Hindlimb muscle (tissue), 1 donor: Measurements from ENCODE around the gene ENG. TPM values are rescaled to one million over a fixed set of nuclear protein-coding genes. Genes with fewer than 3 reads are reported as not detected.
"Not testable (repeated sequence)": the region's sequence is repeated elsewhere in the genome, so short reads cannot be mapped to it uniquely, and the experiment has no call there.

ENCODE experiments used
- DNase-seq: peaks from one replicate; pipeline ENCODE4 v3.0.0-alpha.2; 2013
- polyA plus RNA-seq: library from polyadenylated mRNA; unstranded; fragments of 120-200 nt; gene quantifications from one replicate; pipeline ENCODE4 v1.2.1, GENCODE V29; 2013; ENCODE audit not compliant: insufficient read length

The ENG gene
- polyA plus RNA-seq, 1 donor = 71.6 TPM

DNA sequence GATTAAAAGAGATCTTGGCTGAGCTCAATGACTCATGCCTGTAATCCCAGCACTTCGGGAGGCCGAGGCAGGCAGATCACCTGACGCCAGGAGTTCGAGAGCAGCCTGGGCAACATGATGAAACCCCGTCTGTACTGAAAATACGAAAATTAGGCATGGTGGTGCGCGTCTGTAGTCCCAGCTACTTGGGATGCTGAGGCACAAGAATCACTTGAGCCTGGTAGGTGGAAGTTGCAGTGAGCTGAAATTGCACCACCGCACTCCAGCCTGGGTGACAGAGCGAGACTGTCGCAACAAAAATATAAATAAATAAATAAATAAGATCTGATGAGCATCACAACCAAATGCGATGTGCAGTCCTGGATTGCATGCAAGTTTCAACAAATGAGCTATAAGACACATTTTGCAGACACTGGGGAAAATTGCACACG lies 8.7 kb upstream of the ENG start:
- no peak for DNase-seq

DNA sequence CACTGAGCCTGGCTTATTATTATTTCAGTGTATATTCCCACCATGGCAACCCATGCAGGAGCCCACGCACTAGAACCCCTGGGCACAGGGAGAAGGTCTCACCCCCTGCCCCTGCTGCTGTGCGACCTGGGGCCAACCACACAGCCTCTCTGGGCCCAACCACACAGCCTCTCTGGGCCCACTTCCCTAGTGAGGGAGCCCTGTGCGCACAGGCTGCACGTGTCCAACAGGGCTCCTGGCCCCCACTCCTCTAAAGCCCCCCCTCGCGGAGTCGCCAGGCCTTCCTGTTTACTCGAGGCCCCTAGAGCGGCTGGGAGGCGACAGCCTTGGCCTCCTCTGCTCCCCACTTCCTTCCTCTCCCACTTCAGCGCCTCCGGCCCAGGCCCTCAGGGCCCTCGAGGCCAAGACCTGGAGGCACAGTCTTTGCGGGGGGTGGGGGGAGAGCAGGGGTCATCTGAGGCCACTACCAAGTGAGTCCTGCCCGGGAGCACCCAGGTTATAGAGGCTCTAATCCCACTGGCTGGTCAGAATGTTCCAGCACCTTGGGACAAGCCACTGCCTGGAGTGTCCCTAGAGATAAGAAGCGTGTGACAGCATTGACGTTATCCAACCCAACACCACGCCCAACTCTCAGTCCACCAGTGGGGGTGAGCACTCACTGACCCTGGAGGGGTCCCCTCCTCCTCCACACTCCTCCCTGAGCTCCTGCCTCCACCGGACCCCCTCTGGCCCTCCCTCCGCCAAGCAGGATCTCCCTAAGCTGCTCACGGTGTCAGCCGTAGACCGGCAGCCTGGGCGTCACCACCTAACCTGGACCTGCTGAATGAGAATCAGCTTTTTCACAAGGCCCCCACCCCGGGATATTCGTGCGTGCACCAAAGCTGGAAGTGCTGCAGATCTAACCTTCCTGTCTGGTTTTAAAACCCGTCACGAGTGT lies 7.9 kb upstream of the ENG start:
- DNase-seq = peak; percentile 63

DNA sequence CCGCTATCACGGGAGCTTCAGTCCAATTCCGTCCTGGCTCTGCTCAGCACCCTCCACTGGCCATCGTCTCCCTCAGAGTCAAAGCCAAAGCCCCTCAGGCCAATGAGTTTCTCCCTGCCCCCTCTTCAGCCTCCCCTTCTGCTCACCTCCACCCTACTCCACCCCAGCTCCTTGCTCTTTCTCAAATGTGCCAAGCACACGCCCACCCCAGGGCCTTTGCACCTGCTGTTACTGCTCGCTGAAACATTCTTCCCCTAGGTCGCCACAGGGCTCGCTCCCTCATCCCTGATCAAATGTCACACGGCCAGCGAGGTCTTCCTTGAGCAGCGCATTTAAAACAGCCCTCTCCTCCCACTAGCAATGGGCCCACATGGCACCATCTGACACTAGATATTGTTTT lies 6.3 kb upstream of the ENG start:
- no peak for DNase-seq

DNA sequence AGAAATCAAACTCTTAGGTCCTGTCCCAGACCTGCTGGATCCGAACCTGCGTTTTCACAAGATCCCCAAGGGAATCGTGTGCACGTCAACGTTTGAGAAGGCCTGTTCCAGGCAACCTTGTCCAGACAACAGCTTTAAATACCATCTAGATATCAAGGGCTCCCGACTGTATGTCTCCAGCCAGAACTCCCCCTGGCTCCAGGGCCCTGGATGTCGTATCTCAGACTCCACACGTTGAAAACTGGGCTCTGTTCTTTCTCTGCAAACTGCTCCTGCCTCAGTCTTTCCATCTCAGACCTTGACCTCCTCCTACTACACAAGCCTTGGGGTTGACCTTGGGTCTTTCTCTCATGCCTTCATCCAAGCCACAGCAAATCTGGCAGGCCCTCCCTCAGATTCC lies 5.8 kb upstream of the ENG start:
- DNase-seq = no peak

DNA sequence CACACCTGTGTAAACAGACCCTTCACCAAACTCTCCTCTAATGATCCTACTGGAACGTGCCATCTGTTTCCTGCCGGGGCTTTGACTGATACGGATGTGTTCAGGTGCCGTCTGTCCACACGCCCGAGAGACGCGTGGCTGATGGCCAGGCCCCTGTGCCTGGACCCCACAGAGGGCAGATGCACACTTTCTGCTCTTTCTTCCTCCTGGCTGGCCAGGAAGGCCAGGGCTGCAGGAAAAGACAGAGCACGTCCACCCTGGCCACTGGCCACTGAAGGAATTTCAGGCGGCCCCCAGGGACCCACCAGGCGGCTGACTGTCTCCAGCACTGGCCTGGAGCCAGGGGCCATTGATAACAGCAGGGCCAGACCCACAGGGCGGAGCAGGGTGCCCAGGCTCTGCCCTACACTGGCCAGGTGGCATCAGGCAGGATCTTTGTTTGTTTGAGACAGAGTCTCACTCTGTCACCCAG lies 3.6 kb upstream of the ENG start:
- DNase-seq = no peak

DNA sequence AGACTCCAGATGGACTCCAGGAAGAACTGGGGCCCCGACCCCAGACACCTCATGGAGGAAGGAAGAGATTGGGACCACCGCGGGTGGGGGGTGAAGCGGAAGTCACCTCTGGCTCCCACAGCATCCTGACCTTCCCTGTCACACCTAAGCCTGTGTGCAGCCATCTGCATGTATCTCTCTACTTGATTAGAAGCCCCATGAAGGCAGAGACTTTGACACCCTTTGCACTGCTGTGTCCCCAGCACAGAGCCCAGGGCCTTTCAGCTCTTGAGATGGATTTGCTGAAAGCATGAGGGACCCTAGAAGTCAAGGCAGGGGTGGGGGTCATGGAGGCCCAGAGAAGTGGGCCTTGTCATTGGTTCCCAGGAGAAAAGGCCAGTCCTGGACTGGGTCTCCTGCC lies 2.8 kb upstream of the ENG start:
- DNase-seq = no peak

DNA sequence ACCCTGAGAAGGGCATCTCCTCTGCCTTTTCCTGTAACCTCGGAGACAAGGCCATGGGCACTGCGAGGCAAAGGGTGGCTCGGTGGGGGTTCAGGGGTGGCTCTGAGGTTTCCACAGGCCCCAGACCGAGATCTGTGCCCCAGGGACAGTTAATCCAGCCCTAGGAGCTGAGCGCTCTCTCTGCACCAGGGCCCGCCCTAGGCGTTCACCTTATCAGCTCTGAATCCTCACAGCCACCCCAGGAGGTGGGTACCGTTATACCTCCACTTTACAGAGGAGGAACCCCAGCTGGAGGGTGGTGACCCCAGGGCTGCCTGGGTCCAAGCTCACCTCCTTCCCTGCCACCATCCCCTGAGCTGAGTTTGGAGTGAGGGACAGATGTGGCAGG lies 2.3 kb upstream of the ENG start:
- no peak for DNase-seq

DNA sequence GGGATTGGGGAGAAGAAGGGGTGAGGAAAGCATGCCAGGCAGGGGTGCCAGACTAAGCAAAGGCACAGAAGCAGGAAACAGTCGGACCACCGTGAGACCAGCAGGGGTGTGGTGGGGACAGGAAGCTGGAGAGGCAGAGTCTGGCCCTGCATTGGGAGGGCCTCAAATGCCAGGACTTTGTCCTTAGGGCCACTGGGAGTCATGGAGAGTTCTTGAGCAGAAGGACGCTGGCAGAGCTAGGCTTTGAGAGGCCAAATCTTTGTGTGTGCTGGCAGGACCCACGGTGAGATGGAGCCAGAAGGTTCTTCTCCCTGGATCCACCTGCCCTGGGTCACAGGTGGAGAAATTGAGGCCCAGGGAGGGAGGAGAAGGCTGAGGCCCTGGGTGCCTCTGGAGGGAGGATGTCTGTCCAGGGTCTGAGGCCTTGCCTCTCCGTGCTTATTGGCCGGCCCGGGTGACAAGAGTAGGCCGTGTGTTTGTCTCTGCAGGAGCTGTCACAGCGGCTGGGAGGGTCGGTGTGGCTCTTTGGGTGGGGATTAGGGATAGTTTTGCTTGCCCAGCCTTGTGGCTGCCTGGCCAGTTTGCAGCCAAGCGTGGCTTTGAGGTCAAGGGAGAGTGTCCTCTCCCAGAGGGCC lies 1.8 kb upstream of the ENG start:
- DNase-seq = no peak

DNA sequence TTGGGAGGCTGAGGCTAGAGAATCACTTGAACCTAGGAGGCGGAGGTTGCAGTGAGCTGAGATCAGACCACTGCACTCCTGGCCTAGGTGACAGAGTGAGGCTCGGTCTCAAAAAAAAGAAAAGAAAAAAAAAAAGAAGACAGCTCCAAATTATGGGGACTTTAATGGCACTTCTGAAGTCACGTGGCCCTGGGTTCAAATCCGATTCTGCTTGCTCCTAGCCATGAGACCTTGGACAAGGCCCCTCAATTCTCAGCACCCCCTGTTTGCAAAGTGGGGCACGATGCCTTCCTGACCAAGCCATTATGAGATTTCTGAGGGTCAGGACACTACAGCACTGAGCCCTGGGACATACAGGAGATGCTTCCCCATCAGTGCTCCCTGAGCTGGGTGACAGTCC lies 1.1 kb upstream of the ENG start:
- no peak for DNase-seq

DNA sequence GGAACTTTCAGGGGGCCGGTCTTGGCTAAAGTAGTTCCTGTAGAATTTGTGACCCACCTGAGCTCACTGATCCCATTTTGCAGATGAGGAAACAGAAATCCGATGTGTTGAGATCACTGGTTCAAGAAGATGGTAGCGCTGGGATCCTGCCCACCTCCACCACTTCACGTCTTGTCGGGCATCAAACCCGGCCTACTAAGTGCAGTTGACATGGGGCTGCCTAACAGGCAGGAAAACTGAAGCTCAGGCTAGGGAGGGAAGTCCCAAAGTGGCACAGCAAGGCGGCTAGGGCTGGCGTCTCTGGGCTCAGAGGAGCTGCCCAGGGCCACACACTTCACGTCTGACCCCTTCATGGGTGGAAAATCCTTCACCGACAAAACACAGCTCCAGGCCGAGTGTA lies 502 bp upstream of the ENG start:
- DNase-seq = no peak

DNA sequence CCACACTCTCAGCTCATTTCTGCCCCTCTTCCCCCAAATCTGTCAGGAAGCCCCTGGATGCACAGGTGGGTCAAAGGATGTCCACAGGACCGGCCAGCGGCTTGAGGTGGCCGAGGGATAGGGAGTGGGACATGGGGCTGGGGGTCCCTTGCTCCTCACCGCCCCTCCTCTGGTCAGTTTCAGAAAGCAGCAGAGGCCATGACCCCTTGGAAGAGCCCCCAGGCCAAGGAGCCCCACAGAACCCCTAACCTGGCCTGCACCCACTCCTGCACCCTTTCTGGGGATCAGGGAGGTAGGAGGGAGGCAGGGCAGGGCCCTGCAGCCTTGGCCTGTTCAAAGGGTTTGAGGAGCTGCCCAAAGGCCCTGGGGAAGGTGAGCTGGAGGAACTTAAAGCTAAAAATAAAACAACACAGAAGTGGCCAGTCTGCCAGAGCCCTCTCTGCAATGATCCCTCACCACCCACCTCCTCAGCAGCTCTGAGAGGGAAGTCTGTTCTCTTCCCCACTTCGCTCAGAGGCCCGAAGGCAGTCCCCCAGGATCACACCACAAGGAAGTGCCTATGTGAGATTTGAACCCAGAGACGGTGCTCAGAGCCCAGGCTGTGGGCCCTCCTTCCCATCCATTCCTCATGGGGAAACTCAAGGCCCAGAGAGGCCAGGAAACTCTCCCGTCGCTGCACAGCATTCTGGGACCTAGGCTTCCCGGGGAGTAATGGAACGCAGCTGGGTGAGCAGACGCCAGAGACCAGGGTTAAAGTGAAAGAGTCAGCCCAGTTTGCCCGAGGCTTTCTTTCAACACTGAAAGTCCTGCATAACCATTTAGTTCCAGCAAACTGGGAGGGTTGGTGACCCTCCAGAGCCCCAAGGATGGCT lies 910 bp downstream of the ENG start:
- DNase-seq = no peak

DNA sequence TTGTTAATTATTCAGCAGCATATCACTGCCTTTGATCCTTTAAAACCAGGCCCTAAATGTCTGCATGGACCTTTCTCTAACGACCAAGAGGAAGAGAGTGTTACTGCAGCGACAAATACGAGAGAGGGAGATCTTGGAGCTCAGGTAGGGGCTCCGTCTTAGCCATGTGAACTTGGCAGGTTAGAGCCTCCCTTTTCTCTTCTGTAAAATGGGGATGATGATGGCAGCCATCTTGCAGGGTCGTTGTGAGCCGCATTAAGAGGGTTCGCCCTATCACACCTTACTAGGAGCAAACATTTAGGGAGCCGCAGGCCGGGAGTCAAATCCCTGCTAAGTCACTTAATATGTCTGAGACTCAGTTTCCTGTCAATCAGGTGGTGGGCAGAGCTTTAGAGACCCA lies 1.6 kb downstream of the ENG start:
- no peak for DNase-seq

DNA sequence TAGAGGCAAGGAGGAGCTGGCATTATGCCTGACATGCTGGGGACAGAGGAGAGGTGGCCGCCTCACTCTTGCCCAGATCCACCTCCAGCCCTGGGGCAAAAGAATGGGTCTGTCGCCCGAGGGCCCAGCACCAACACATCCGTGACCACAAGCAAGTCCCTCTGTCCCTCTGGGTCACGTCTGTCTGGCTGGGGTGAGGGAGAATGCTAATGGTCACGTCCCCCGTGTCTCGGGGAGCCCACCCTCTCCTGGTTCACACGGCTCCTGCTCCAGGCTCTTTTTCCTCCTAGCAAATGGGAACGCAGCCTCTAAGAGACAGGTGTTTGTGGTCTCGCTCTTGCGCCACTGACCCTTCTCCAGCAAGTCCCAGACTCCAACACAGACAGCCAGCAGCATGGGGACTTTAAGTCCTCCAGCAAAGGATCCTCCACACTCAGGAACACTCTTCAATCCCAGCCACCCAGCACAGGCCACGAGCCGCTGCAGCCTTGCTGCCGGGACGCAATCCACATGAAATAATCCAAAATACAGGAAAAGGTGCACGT lies 4.1 kb downstream of the ENG start:
- DNase-seq = no peak

DNA sequence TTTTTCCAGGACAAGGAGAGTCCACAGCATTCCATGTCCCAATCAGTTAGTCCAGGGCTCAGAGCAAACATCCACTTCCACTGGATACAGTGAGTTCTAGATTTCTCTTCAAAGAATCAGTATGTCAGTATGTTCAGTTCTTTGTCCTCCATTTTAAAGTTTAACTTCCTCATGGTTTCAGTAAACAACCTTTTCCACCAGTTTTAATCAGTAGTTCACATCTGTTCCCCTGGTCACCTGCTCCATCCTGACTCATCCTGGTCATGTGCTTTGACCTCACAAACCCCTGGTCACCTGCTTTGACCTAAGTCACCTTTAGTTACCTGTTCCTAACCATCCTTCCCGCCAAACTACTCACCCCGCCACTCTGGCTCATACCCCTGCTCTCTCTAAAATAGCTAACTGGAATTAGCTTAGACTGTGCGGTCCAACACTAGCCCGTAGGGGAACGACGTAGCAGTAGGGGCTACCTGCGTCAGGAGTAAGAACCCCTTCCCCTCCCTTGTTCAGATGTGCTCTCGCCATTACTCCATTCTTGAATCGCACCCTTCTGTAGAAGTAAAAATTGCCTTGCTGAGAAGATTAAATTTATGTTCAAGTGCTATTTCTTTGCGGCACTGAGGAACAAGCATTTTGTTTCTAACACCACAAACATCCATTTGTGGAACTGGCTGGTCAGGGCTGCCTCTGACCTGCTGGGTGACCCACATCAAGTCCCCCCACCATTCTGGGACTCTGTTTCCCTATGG lies 5.5 kb downstream of the ENG start:
- DNase-seq = no peak

DNA sequence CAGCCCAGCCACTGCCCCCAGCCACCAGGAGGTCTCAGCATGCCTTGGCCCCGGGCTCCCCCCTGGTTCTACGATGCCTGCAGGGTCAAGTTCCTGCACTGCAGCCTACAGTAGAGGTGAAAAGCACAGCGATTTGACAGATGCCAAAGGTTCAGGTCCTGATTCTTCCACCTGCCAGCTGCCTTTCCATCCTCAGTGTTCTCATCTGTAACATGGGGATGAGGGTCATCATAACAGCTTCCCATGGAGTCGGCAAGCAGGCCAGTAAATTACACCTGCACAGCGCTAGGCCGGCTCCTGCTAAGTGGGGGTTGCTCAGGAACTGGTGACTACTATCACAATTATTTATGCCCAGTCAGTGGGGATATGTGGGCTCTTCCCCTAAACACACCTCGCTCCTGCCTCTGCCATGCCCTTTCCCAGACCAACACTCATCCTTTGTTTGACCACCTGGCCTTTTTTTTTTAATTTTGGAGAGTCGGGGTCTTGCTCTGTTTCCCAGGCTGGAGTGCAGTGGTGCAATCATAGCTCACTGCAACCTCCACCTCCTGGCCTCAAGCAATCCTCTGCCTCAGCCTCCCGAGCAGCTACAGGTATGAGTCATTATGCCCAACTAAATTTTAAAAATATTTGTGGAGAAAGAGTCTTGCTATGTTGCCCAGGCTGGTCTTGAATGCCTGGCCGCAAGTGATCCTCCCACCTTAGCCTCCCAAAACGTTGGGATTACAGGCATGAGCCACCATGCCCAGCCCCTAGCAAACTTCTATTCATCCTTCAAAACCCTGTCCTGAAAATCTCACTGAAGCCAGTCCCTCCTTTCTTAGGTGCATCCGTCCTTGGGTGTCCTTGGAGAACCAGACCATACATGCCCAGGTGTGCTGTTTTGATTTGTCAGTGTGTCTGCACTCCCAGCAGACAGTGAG lies 6.4 kb downstream of the ENG start:
- DNase-seq = no peak

DNA sequence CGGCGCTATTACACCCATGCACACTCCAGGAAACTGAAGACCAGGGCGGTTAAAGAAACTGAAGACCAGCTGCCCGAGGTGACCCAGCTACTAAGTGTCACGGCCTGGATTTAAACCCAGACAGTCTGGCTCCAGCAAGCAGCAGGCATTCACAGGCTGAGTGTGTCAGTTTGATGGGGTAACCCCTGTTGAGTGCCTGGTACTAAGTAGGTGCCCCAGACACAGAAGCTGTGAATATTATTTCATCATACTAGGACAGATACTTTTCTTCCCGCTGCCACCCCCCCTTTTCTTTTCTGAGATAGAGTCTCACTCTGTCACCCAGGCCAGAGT lies 7.3 kb downstream of the ENG start:
- no peak for DNase-seq

DNA sequence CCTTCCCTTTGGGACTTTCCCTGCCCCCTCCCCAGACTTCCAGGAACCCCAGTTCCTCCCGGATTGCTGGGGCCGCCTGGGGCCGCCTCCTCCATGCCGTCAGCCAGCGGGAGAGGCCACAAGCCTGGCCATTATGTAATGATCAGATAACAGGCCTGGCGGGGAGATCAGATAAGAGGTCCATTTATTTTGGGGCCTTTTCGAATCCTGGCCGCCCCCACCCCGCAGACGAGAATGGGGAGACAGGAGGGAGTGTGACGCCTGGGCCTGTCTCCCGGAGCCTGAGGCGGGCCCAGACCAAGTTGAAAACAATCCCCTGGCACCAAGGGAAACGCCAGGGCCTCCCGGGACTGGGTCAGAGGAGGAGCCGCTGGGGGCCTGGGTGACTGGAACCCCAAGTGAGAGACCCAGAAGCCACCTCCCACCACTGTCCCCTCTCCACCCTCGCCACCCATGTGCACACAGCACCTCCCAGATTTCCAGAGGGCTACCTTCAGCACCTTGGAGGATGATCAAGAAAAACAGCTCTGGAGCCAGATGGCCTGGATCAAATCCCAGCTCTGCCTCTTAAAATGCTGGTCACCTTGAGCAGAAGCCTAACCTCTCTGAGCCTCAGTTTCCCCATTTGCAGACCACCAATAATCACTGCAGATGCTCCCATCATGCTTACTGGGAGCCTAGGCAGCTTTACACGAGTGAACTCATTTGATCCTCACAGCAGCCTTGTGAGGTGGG lies 7.8 kb downstream of the ENG start:
- DNase-seq = no peak

DNA sequence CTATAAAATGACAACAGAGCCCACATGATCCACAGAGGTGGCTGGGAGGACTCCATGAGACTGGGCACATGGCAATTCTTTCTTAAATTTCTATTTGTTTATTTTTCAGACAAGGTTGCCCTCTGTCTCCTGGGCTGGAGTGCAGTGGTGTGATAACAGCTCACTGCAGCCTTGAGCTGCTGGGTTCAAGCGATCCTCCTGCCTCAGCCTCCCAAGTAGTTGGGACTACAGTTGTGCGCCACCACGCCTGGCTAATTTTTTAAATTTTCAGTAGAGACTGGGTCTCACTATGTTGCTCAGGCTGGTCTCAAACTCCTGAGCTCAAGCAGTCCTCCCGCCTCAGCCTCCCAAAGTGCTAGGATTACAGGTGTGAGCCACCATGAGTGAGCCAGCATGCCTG lies 8.8 kb downstream of the ENG start:
- not testable (repeated sequence) for DNase-seq

DNA sequence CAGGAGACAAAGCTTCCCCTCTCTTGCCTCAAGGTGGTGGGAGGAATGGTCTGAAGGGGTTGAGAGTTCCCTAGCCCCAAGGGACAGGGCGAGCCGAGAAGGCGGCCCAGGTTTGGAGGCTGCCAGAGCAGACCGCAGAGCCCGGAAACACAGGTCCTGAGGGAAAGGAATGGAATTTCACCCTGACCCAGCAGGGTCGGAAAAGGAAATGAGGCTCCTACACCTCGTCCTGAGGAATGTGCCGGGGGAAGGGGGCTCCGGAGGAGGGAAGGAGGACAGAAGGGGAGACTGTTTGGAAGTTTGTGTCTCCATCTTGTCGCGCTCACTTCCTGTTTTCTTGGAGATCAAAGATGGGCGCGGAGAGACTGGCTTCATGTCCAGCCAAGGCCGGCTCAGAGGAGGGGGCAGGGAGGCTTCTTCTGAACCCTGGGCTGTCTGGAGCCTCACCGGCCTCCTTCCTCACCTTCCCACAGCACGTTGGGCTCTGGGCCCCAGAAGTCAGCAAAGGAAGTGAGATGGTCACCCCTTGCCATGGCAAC lies 9.6 kb downstream of the ENG start:
- no peak for DNase-seq
